WTC11 (cell line): ENCODE results near the gene MYH10. TPM values are rescaled to one million over a fixed set of nuclear protein-coding genes. Genes with fewer than 3 reads are reported as not detected.

Experiments used
- ATAC-seq: fragments of 200-7000 bp; cut with Tn5 transposase; 2 replicates; pipeline ENCODE4 v1.10.0; 2021; ENCODE audit warnings: mild to moderate bottlenecking, moderate library complexity
- CTCF ChIA-PET: fragments of 300-600 bp; sonication (Branson Sonifier 250); formaldehyde crosslinking; loops from one replicate; lab custom pipeline; 2021; ENCODE audit warnings: antibody characterized with exemption; lab: Charles Lee
- POLR2A ChIA-PET: fragments of 350-600 bp; sonication (Branson Sonifier 250); formaldehyde crosslinking; loops from one replicate; lab custom pipeline; 2021; ENCODE audit warnings: antibody characterized with exemption; lab: Charles Lee
- DNase-seq: peaks from one replicate; pipeline ENCODE4 v3.0.0; 2021; ENCODE audit warnings: low spot score
- H3K27ac Mint-ChIP-seq: 2 replicates; pipeline ENCODE4 v1.8.0; 2021; ENCODE audit warnings: mixed read lengths
- H3K27me3 Mint-ChIP-seq: 2 replicates; pipeline ENCODE4 v1.8.0; 2021; ENCODE audit warnings: low read depth, mild to moderate bottlenecking, moderate library complexity, mixed read lengths
- H3K36me3 Mint-ChIP-seq: 2 replicates; pipeline ENCODE4 v1.8.0; 2021; ENCODE audit warnings: mixed read lengths
- H3K4me1 Mint-ChIP-seq: 2 replicates; pipeline ENCODE4 v1.8.0; 2022; ENCODE audit warnings: mixed read lengths
- H3K4me3 Mint-ChIP-seq: 2 replicates; pipeline ENCODE4 v1.8.0; 2021; ENCODE audit warnings: mild to moderate bottlenecking, moderate library complexity, mixed read lengths
- H3K9me3 Mint-ChIP-seq: 2 replicates; pipeline ENCODE4 v1.8.0; 2021; ENCODE audit warnings: mixed read lengths
- CREM ChIP-seq: sonication (generic); formaldehyde crosslinking; IDR thresholded peaks from 2 replicates; pipeline ENCODE4 v1.8.1; 2022; ENCODE audit warnings: mild to moderate bottlenecking, missing genetic modification reagents, moderate library complexity
- ELF4 ChIP-seq: sonication (generic); formaldehyde crosslinking; IDR thresholded peaks from 2 replicates; pipeline ENCODE4 v1.8.1; 2022; ENCODE audit warnings: low read depth, mild to moderate bottlenecking, moderate library complexity, missing genetic modification reagents
- EMX1 ChIP-seq: fragments of 250-450 bp; sonication (Bioruptor Pico); IDR thresholded peaks from 2 replicates; pipeline ENCODE4 v1.8.0; 2021; ENCODE audit warnings: mild to moderate bottlenecking
- ESRRA ChIP-seq: sonication (generic); formaldehyde crosslinking; IDR thresholded peaks from 2 replicates; pipeline ENCODE4 v1.8.1; 2022; ENCODE audit warnings: mild to moderate bottlenecking, missing genetic modification reagents, borderline replicate concordance
- FOXJ3 ChIP-seq: sonication (generic); formaldehyde crosslinking; IDR thresholded peaks from 2 replicates; pipeline ENCODE4 v1.9.0; 2021; ENCODE audit warnings: missing genetic modification reagents, mild to moderate bottlenecking, borderline replicate concordance
- IRF2 ChIP-seq: sonication (generic); formaldehyde crosslinking; IDR thresholded peaks from 2 replicates; pipeline ENCODE4 v1.8.0; 2022; ENCODE audit warnings: low read depth, missing genetic modification reagents, borderline replicate concordance
- NFE2L1 ChIP-seq: sonication (generic); formaldehyde crosslinking; IDR thresholded peaks from 2 replicates; pipeline ENCODE4 v1.8.1; 2023; ENCODE audit warnings: missing genetic modification reagents
- RELA ChIP-seq: sonication (generic); formaldehyde crosslinking; IDR thresholded peaks from 2 replicates; pipeline ENCODE4 v1.8.1; 2022; ENCODE audit warnings: missing genetic modification reagents, mild to moderate bottlenecking, borderline replicate concordance
- SP1 ChIP-seq: sonication (generic); formaldehyde crosslinking; conservative IDR thresholded peaks from 2 replicates; pipeline ENCODE4 v1.8.1; 2022; ENCODE audit warnings: missing genetic modification reagents
- ZNF138 ChIP-seq: sonication (generic); formaldehyde crosslinking; conservative IDR thresholded peaks from 2 replicates; pipeline ENCODE4 v1.8.1; 2022; ENCODE audit warnings: mild to moderate bottlenecking, moderate library complexity, missing genetic modification reagents
- ZNF219 ChIP-seq: sonication (generic); formaldehyde crosslinking; IDR thresholded peaks from 2 replicates; pipeline ENCODE4 v1.8.0; 2023; ENCODE audit warnings: missing genetic modification reagents, mild to moderate bottlenecking, borderline replicate concordance
- ZNF232 ChIP-seq: sonication (generic); formaldehyde crosslinking; IDR thresholded peaks from 2 replicates; pipeline ENCODE4 v1.8.0; 2022; ENCODE audit warnings: mild to moderate bottlenecking, missing genetic modification reagents
- total RNA-seq: library from RNA; stranded (reverse); gene quantifications from 3 replicates; pipeline ENCODE4 v1.2.3, GENCODE V29; 2021
- TF ChIP-seq, protein P1 (sequence below): sonication (generic); formaldehyde crosslinking; IDR thresholded peaks from 2 replicates; pipeline ENCODE4 v1.8.0; 2022; ENCODE audit warnings: missing genetic modification reagents
- TF ChIP-seq, protein P2 (sequence below): fragments of 250-450 bp; sonication (Bioruptor Pico); IDR thresholded peaks from 2 replicates; pipeline ENCODE4 v1.9.0; 2021; ENCODE audit warnings: mild to moderate bottlenecking
- TF ChIP-seq, protein P3 (sequence below): sonication (generic); formaldehyde crosslinking; IDR thresholded peaks from 2 replicates; pipeline ENCODE4 v1.8.1; 2023; ENCODE audit warnings: mild to moderate bottlenecking, missing genetic modification reagents, moderate library complexity
- TF ChIP-seq, protein P4 (sequence below): sonication (generic); formaldehyde crosslinking; IDR thresholded peaks from 2 replicates; pipeline ENCODE4 v1.8.0; 2022; ENCODE audit warnings: mild to moderate bottlenecking, missing genetic modification reagents
- TF ChIP-seq, protein P5 (sequence below): sonication (generic); formaldehyde crosslinking; IDR thresholded peaks from 2 replicates; pipeline ENCODE4 v1.8.0; 2022; ENCODE audit warnings: mild to moderate bottlenecking, missing genetic modification reagents
- TF ChIP-seq, protein P6 (sequence below): sonication (generic); formaldehyde crosslinking; IDR thresholded peaks from 2 replicates; pipeline ENCODE4 v1.8.1; 2023; ENCODE audit warnings: mild to moderate bottlenecking, missing genetic modification reagents
- TF ChIP-seq, protein P7 (sequence below): sonication (generic); formaldehyde crosslinking; conservative IDR thresholded peaks from 2 replicates; pipeline ENCODE4 v1.8.1; 2023; ENCODE audit warnings: mild to moderate bottlenecking, low read depth, missing genetic modification reagents, moderate library complexity

The MYH10 gene
- total RNA-seq, 1 experiment from 2014 or later, result 231 TPM

DNA sequence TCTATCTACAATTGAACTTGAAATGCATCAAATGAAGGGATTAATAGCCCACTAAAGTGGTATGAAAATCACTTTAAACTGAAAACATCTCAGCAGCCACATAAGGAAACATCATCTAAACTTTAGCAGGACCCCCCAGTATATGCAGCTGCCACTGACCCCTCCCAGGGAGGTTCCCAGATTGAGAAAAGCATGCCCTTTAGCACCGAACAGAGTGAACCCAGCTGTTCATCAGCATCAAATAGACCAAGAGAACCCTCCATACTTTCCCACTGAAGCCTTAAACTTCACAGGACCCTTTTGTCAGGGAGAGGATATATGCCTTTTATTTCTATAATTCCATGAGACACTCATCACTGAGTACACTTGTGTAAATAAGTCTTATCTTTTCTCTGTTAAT lies 44.6 kb downstream of the MYH10 start (continued):
- TF ChIP-seq, protein P1, sequence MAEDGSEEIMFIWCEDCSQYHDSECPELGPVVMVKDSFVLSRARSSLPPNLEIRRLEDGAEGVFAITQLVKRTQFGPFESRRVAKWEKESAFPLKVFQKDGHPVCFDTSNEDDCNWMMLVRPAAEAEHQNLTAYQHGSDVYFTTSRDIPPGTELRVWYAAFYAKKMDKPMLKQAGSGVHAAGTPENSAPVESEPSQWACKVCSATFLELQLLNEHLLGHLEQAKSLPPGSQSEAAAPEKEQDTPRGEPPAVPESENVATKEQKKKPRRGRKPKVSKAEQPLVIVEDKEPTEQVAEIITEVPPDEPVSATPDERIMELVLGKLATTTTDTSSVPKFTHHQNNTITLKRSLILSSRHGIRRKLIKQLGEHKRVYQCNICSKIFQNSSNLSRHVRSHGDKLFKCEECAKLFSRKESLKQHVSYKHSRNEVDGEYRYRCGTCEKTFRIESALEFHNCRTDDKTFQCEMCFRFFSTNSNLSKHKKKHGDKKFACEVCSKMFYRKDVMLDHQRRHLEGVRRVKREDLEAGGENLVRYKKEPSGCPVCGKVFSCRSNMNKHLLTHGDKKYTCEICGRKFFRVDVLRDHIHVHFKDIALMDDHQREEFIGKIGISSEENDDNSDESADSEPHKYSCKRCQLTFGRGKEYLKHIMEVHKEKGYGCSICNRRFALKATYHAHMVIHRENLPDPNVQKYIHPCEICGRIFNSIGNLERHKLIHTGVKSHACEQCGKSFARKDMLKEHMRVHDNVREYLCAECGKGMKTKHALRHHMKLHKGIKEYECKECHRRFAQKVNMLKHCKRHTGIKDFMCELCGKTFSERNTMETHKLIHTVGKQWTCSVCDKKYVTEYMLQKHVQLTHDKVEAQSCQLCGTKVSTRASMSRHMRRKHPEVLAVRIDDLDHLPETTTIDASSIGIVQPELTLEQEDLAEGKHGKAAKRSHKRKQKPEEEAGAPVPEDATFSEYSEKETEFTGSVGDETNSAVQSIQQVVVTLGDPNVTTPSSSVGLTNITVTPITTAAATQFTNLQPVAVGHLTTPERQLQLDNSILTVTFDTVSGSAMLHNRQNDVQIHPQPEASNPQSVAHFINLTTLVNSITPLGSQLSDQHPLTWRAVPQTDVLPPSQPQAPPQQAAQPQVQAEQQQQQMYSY, result no peak
- TF ChIP-seq IRF2 (CRISPR knock-in tag), result no peak

DNA sequence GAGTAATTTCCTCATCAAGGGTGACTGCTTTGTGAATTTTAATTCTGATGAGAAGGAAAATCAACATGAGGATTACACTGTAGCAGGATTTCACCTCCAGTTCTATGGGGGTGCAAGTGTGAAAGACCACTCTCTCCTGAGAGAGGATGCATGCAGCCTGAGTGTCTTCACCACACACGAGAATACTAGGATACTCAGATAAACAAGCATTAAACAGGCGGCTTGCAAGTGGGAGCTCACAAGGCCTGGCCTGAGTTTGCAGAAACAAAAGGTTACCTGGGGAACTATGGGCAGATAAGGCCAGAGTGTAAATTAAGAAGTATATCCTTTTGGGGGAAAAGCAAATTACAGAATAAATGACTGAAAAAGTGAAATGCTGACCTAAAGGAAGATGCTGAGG lies 46.6 kb downstream of the MYH10 start:
- Mint-ChIP-seq H3K4me3 (no peak overlapping the region), H3K27me3 (no peaks in the 10 kb centered on the region), H3K27ac (peak overlapping the region; percentile 44; the same call in 1 of the 2 replicates), H3K4me1 (peaks cover 23% of the 10 kb centered on the region), H3K9me3 (peaks cover 6% of the 10 kb centered on the region; the same call in 1 of the 2 replicates), H3K36me3 (peaks cover 30% of the 10 kb centered on the region)
- DNase-seq (no peak), ATAC-seq (no peak)
- POLR2A ChIA-PET, result no interaction called here
- CTCF ChIA-PET, result interaction anchor here (1.1 to 1.5 kb wide), 2 partner anchors 47 to 201 kb away, joined by 4 read pairs; partner anchors contain the start of gene MYH10
- TF ChIP-seq, protein P2, sequence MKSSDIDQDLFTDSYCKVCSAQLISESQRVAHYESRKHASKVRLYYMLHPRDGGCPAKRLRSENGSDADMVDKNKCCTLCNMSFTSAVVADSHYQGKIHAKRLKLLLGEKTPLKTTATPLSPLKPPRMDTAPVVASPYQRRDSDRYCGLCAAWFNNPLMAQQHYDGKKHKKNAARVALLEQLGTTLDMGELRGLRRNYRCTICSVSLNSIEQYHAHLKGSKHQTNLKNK (CRISPR knock-in tag), result no peak
- TF ChIP-seq, protein P3, sequence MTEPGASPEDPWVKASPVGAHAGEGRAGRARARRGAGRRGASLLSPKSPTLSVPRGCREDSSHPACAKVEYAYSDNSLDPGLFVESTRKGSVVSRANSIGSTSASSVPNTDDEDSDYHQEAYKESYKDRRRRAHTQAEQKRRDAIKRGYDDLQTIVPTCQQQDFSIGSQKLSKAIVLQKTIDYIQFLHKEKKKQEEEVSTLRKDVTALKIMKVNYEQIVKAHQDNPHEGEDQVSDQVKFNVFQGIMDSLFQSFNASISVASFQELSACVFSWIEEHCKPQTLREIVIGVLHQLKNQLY, result no peak

DNA sequence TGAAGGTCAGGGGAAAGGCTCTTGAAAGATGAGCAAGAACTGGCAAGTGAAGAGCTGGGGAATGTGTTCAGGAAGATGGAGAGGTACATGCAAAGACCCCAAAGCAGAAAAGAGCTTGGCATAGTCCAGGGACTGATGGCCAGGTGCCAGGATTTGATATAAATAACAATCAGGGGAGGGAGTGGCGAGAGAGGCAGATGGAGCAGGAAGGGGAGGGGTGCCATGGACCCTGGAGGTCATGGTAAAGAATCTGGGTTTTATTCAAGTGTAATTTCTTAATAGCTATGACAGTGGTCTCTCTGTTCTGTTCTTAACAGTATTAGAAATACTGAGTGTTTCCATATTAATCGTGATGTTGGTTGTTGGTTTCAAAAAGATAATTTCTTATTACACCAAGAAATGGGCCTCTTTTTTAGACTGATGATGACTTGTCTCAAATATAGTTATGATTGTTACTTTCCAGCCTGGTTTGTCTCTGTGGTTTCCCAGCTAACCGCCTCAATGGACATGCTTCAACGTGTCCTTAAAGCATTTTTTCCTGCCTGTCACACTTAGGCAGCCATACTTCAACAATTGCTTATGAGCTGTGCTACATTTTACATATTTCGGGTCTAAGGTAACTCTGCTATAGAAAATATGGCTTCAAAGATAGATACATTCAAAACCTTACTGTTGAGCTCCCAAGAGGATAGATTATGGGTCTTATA lies 49.4 kb downstream of the MYH10 start:
- H3K27ac Mint-ChIP-seq, result peak overlapping the region; percentile 41; the same call in 1 of the 2 replicates
- peaks cover 6% of the 10 kb centered on the region; the same call in 1 of the 2 replicates for H3K36me3 Mint-ChIP-seq
- no peak for DNase-seq
- peaks cover 23% of the 10 kb centered on the region for H3K4me1 Mint-ChIP-seq
- H3K27me3 Mint-ChIP-seq, result no peaks in the 10 kb centered on the region
- POLR2A ChIA-PET, result no interaction called here
- no peak overlapping the region for H3K4me3 Mint-ChIP-seq
- no peaks in the 10 kb centered on the region for H3K9me3 Mint-ChIP-seq
- TF ChIP-seq ZNF138 (no peak), CREM (CRISPR knock-in tag) (no peak), ESRRA (no peak), EMX1 (CRISPR knock-in tag) (no peak), NFE2L1 (no peak)
- TF ChIP-seq, all 79 proteins: peak for 0
- CTCF ChIA-PET, result interaction anchor here (0.6 to 1.8 kb wide), 3 partner anchors 44 to 205 kb away, joined by 3 to 9 read pairs (median 3); no protein-coding TSS in a partner anchor
- ATAC-seq, result no peak

DNA sequence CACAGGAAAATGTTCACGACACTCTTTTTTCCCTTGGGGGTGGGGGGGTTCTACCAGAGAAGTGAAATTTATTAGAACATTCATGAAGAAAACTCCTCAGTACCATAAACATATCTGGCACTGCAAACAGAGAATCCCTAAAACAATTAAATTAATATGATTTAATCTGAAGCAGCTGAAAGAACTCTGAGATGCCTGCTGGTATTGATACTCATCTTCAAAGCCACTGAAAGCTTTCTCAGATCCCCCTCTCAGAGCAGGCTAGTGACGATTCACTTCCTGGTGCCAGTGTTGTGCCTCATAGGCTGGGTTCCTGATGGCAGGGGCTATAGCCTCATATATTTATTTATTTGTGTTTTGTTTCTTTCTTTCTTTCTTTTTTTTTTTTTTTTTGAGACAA lies 52.7 kb downstream of the MYH10 start:
- H3K4me1 Mint-ChIP-seq, result peaks cover 20% of the 10 kb centered on the region
- no peak for DNase-seq
- ATAC-seq, result no peak
- H3K4me3 Mint-ChIP-seq, result no peak overlapping the region
- ChIA-PET CTCF (interaction anchor here (1.4 to 2.7 kb wide), 2 partner anchors 169 to 208 kb away, joined by 5 to 10 read pairs; no protein-coding TSS in a partner anchor), POLR2A (interaction anchor here (1.1 kb wide), 1 partner anchor 53 kb away, joined by 3 read pairs; the partner anchor contains the start of gene MYH10)
- no peaks in the 10 kb centered on the region for H3K9me3 Mint-ChIP-seq
- H3K36me3 Mint-ChIP-seq, result peaks cover 20% of the 10 kb centered on the region
- H3K27me3 Mint-ChIP-seq, result no peaks in the 10 kb centered on the region
- H3K27ac Mint-ChIP-seq, result 0 out of 2 replicates have a peak overlapping the region, but pooled peaks have one; percentile 23
- TF ChIP-seq RELA (CRISPR knock-in tag) (no peak), SP1 (CRISPR knock-in tag) (no peak), FOXJ3 (CRISPR knock-in tag) (no peak), ELF4 (CRISPR knock-in tag) (no peak), ZNF138 (no peak), EMX1 (CRISPR knock-in tag) (no peak), ZNF232 (CRISPR knock-in tag) (no peak), ZNF219 (CRISPR knock-in tag) (no peak)
- TF ChIP-seq, protein P4, sequence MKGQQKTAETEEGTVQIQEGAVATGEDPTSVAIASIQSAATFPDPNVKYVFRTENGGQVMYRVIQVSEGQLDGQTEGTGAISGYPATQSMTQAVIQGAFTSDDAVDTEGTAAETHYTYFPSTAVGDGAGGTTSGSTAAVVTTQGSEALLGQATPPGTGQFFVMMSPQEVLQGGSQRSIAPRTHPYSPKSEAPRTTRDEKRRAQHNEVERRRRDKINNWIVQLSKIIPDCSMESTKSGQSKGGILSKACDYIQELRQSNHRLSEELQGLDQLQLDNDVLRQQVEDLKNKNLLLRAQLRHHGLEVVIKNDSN (CRISPR knock-in tag), result no peak
- TF ChIP-seq, protein P5, sequence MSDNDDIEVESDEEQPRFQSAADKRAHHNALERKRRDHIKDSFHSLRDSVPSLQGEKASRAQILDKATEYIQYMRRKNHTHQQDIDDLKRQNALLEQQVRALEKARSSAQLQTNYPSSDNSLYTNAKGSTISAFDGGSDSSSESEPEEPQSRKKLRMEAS, result no peak
- TF ChIP-seq, protein P6, sequence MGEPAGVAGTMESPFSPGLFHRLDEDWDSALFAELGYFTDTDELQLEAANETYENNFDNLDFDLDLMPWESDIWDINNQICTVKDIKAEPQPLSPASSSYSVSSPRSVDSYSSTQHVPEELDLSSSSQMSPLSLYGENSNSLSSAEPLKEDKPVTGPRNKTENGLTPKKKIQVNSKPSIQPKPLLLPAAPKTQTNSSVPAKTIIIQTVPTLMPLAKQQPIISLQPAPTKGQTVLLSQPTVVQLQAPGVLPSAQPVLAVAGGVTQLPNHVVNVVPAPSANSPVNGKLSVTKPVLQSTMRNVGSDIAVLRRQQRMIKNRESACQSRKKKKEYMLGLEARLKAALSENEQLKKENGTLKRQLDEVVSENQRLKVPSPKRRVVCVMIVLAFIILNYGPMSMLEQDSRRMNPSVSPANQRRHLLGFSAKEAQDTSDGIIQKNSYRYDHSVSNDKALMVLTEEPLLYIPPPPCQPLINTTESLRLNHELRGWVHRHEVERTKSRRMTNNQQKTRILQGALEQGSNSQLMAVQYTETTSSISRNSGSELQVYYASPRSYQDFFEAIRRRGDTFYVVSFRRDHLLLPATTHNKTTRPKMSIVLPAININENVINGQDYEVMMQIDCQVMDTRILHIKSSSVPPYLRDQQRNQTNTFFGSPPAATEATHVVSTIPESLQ, result no peak
- TF ChIP-seq, protein P7, sequence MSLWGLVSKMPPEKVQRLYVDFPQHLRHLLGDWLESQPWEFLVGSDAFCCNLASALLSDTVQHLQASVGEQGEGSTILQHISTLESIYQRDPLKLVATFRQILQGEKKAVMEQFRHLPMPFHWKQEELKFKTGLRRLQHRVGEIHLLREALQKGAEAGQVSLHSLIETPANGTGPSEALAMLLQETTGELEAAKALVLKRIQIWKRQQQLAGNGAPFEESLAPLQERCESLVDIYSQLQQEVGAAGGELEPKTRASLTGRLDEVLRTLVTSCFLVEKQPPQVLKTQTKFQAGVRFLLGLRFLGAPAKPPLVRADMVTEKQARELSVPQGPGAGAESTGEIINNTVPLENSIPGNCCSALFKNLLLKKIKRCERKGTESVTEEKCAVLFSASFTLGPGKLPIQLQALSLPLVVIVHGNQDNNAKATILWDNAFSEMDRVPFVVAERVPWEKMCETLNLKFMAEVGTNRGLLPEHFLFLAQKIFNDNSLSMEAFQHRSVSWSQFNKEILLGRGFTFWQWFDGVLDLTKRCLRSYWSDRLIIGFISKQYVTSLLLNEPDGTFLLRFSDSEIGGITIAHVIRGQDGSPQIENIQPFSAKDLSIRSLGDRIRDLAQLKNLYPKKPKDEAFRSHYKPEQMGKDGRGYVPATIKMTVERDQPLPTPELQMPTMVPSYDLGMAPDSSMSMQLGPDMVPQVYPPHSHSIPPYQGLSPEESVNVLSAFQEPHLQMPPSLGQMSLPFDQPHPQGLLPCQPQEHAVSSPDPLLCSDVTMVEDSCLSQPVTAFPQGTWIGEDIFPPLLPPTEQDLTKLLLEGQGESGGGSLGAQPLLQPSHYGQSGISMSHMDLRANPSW (CRISPR knock-in tag), result no peak
